Measurements from ENCODE around the gene ELP5. TPM values are rescaled to one million over a fixed set of nuclear protein-coding genes. Genes with fewer than 3 reads are reported as not detected.
A peak's percentile ranks its signal among the peaks of the same experiment; 100 is the strongest.

The ELP5 gene
- total RNA-seq, 6 experiments from 2014 or later = 28.7 to 36.1 (median 34.0) TPM

DNA sequence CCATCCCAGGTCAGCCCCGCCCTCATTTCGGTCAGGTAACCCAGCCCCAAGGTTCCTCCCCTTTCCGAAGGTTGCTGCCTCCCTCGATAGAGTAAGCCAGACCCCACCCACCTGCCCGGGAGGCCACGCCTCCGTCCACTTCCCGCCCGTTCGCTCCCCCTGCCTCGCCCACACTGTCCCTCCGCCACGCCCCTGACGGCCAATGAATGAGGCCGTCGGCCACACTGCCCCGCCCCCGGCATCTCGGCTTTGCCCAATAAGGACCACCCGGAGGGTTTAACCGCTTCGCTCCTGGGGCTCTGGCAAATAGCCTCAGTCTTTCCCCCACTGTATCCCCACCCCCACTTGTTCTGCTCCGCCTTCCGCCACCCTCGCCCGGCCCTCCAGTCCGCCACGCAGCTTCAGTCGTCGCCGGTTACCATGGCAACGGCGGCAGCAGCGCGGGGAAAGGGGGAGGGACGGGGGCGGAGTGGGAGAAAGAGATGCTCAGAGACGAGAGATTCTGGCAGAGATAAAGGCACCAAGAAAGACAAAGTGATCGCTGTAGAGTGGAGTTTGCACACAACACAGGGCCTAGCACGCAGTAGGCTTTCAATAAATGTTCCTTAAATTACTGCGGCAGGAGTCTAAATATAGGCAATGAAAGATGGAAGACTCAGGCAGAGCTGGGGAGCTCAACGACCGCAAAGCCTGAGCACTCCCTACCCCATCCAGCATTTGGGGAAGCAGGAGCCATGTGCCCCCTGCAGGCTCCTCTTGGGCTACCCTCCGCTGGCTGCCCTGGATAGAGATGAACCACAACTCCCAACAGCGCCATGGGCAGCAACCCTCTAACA lies 37.5 kb upstream of the ELP5 start:
- H3K27ac Mint-ChIP-seq = peak overlapping the region; percentile 96
- peak; percentile 94 for DNase-seq
- H3K27me3 Mint-ChIP-seq (ENCODE audit: insufficient read depth) = peaks cover 14% of the 10 kb centered on the region
- H3K4me1 Mint-ChIP-seq (ENCODE audit: low read depth) = peaks cover 75% of the 10 kb centered on the region
- H3K36me3 Mint-ChIP-seq (ENCODE audit: low read depth) = peaks cover 7% of the 10 kb centered on the region
- TF ChIP-seq, protein P1, sequence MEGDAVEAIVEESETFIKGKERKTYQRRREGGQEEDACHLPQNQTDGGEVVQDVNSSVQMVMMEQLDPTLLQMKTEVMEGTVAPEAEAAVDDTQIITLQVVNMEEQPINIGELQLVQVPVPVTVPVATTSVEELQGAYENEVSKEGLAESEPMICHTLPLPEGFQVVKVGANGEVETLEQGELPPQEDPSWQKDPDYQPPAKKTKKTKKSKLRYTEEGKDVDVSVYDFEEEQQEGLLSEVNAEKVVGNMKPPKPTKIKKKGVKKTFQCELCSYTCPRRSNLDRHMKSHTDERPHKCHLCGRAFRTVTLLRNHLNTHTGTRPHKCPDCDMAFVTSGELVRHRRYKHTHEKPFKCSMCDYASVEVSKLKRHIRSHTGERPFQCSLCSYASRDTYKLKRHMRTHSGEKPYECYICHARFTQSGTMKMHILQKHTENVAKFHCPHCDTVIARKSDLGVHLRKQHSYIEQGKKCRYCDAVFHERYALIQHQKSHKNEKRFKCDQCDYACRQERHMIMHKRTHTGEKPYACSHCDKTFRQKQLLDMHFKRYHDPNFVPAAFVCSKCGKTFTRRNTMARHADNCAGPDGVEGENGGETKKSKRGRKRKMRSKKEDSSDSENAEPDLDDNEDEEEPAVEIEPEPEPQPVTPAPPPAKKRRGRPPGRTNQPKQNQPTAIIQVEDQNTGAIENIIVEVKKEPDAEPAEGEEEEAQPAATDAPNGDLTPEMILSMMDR (IDR thresholded peaks at IDR 0.05) = peak; percentile 72
- H3K9me3 Mint-ChIP-seq = no peaks in the 10 kb centered on the region
- H3K4me3 Mint-ChIP-seq = peak overlapping the region; percentile 88

DNA sequence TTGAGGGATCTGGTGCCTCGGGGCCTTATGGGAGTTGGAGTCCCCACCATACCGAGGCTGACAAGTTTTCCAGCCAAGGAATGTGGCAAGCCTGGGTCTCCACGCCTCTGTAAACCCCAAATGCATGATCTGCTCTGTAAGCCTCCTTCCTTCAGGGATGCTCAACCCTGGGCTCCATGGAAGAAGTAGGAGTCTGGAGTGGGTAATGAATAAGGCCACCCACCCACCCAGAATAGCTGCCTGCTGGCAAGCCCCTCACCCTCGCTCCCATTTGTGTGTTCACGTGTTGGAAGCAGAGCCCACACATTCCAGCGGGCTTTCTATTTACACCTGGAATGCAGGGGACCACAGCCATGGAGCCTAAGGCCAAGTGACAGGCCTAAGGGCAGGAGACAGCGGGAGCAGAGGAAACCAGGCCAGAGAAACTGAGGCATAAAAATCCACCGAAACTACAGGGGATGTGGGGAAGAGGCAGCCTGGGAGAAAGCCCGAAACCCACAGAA lies 36.8 kb upstream of the ELP5 start:
- DNase-seq = no peak
- Mint-ChIP-seq H3K27ac (peak overlapping the region; percentile 96), H3K36me3 (ENCODE audit: low read depth) (peaks cover 8% of the 10 kb centered on the region), H3K4me3 (peak overlapping the region; percentile 88), H3K27me3 (ENCODE audit: insufficient read depth) (peaks cover 17% of the 10 kb centered on the region), H3K9me3 (no peaks in the 10 kb centered on the region), H3K4me1 (ENCODE audit: low read depth) (peaks cover 75% of the 10 kb centered on the region)
- TF ChIP-seq, protein P1 (IDR thresholded peaks at IDR 0.05) = no peak; the same call in 1 of the 2 replicates

DNA sequence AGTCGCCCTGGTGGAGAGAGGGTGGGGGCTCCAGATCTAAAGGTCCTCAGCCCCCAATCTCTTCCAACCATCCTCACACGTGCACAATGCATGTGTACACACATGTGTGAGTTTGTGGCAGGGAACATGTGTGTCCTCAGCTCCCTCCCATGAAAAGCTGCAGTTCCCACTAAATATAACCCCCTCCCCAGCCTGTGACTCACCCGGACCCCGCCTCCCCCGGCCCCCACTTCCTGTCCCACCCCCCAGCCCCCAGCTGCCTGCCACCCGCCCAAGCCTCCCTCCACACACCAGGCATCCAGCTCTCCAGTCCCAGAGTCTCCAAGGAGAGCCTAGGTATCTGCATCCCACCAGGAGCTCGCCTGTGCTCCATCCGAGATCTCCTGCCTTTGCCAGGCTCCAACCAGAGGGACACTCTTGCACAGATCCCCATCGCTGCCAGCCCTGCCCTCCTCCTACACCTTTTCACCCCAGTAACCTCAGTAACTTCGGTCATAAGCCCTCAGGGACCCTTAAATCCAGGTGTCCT lies 36.3 kb upstream of the ELP5 start:
- H3K36me3 Mint-ChIP-seq (ENCODE audit: low read depth) = peaks cover 13% of the 10 kb centered on the region
- H3K27me3 Mint-ChIP-seq (ENCODE audit: insufficient read depth) = peaks cover 22% of the 10 kb centered on the region
- no peak for DNase-seq
- TF ChIP-seq, protein P1 (IDR thresholded peaks at IDR 0.05) = no peak
- no peaks in the 10 kb centered on the region for H3K9me3 Mint-ChIP-seq
- H3K4me1 Mint-ChIP-seq (ENCODE audit: low read depth) = peaks cover 75% of the 10 kb centered on the region
- peak overlapping the region; percentile 96 for H3K27ac Mint-ChIP-seq
- peak overlapping the region; percentile 88 for H3K4me3 Mint-ChIP-seq

DNA sequence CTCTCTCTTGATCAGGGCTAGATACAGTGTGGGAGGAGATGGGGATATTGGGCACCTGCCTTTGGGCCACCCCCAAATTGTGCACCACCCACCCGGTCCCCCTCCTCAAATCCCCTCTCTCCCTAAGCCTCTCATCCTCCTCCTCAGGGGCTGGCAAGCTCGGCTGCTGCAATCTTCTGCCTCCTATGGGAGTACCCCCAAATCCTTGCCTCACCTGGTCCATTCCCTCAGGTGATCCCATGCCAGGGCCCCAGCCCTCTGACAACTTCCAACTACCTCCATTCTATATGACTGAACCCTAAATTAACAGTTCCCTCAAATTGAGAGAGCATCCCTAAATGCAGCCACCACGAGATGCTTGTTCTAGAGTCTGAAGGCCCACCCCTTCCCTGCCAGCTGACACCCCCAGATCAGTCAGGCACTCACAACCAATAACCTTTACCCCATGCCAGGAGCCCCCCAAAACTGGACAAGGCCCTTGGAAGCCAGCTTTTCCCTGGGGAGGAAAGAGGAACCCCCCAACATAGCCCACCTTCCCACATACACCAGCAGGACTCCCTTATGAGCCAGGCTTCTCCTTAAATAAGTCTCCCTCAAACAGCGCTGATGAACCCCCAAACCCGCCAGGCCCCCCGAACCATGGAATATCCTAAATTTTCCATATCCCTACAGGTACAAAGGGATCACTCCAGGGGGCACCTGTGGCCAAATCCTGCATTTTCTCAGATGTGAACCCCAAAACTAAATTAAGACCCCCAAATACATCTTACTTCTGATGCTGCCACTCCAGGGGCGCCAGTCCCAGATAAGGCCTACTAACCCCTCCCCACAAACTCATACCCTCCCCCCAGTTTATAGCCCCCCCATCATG lies 35.5 kb upstream of the ELP5 start:
- TF ChIP-seq, protein P1 (IDR thresholded peaks at IDR 0.05) = no peak; the same call in 1 of the 2 replicates
- Mint-ChIP-seq H3K27ac (peak overlapping the region; percentile 96), H3K36me3 (ENCODE audit: low read depth) (peaks cover 21% of the 10 kb centered on the region), H3K4me1 (ENCODE audit: low read depth) (peaks cover 83% of the 10 kb centered on the region), H3K4me3 (peak overlapping the region; percentile 88), H3K9me3 (no peaks in the 10 kb centered on the region), H3K27me3 (ENCODE audit: insufficient read depth) (peaks cover 24% of the 10 kb centered on the region)
- DNase-seq = no peak

Measured in HFFc6 (cell line).